NB4 (cell line): ENCODE data around the gene SEPTIN5.

Experiments used
- DNase-seq: peaks from one replicate; pipeline ENCODE4 v3.0.0; 2010; ENCODE audit warnings: low read depth
- H3K4me3 ChIP-seq: one replicate; pipeline ENCODE4 v1.5.1; 2011; ENCODE audit warnings: mild to moderate bottlenecking, low read depth, low read length, moderate library complexity
- MYC ChIP-seq: IDR thresholded peaks from 2 replicates; pipeline ENCODE4 v1.6.1; 2011; ENCODE audit warnings: low read depth, low read length
- POLR2A ChIP-seq: IDR thresholded peaks from 2 replicates; pipeline ENCODE4 v1.6.1; 2011; ENCODE audit warnings: mild to moderate bottlenecking; ENCODE audit not compliant: insufficient read length; ENCODE audit errors: extremely low read depth
- TF ChIP-seq, protein P1 (sequence below): IDR thresholded peaks from one replicate; pipeline ENCODE4 v1.5.1; 2012; ENCODE audit warnings: low read depth, low read length
- TF ChIP-seq, protein P2 (sequence below): IDR thresholded peaks from 2 replicates; pipeline ENCODE4 v1.6.1; 2011; ENCODE audit warnings: low read depth, low read length

The SEPTIN5 gene

DNA sequence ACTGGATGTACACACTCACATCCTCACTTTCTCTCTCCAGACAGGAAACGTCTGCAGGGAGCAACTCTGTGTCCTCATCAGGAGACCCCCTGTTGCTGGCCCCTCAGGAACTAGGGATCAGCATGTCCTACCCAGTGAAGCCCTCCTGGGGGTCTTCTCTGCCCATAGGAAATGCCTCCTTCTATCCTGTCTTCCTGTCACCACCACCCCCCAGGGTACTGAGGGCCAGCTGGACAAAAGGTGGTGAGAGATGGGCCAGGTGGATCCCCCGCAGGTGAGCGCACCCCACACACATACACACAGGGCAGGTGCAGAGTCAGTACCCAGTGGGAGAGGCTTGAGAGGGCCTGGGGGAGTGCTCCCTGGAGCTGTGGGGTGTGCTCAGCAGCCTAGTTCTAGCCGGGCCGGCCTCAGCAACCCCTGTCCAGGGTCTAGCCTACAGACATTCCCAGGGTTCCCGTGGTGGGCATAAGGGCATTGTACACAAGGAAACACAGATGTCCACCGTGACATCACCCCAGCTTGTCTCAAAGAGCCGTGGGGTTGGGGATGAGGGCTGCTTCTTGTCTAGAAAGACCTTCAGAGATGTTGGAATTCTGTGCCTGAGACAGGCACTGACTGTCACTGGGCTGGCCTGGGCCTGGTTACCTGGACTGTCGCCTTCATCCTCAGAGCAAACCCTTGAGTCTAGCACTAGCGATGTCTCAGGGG is 18.3 kb downstream of the SEPTIN5 start:
- no peak overlapping the region for H3K4me3 ChIP-seq
- TF ChIP-seq, protein P1, sequence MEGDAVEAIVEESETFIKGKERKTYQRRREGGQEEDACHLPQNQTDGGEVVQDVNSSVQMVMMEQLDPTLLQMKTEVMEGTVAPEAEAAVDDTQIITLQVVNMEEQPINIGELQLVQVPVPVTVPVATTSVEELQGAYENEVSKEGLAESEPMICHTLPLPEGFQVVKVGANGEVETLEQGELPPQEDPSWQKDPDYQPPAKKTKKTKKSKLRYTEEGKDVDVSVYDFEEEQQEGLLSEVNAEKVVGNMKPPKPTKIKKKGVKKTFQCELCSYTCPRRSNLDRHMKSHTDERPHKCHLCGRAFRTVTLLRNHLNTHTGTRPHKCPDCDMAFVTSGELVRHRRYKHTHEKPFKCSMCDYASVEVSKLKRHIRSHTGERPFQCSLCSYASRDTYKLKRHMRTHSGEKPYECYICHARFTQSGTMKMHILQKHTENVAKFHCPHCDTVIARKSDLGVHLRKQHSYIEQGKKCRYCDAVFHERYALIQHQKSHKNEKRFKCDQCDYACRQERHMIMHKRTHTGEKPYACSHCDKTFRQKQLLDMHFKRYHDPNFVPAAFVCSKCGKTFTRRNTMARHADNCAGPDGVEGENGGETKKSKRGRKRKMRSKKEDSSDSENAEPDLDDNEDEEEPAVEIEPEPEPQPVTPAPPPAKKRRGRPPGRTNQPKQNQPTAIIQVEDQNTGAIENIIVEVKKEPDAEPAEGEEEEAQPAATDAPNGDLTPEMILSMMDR, result no peak
- TF ChIP-seq, protein P2, sequence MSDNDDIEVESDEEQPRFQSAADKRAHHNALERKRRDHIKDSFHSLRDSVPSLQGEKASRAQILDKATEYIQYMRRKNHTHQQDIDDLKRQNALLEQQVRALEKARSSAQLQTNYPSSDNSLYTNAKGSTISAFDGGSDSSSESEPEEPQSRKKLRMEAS, result no peak
- TF ChIP-seq POLR2A (no peak), MYC (no peak)
- DNase-seq, result no peak

DNA sequence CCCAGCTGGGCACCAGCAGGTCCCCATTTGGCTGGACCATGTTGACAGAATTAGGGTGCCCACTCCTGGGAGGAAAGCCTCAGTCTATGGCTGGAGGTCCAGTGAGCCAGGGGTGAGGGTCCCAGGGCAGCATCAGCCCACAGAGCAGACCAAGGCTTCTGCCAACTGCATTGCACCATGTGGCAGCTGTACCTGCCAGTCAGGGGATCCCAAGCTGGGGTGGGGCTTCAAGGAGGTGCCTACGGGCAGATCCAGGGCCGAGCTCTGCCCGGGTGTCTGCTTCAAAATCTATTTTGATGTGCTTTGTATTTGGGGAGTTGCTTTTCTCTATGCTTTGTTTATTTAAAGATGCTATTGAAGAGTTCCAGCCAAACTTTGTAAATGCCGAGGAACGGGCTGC is 19.5 kb downstream of the SEPTIN5 start:
- DNase-seq, result no peak
- no peak overlapping the region for H3K4me3 ChIP-seq
- TF ChIP-seq, protein P2, result no peak
- TF ChIP-seq POLR2A, result no peak
- no peak for TF ChIP-seq MYC
- TF ChIP-seq, protein P1, result no peak

DNA sequence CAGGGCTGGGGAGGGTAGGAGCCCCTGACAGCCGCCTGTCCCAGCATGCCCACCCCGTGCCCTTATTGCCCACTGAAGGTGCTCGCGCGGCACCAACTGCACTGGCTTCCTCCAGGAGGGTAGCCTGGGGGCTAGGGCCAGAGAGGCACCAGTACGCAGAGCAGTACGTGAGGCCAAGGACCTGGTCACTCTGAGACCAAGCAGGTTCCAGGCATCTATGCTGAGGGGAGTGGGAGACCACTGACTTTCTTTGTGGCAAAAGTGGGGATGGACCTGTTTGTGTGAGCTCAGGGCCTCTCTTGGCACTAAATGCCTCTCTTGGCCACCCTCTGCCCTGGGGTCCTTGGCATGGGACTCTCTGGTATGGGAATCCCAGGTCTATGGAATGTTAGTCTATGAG is 19.9 kb downstream of the SEPTIN5 start:
- DNase-seq, result no peak
- TF ChIP-seq, protein P2, result no peak
- TF ChIP-seq, protein P1, result no peak
- TF ChIP-seq POLR2A (no peak), MYC (no peak)
- no peak overlapping the region for H3K4me3 ChIP-seq

DNA sequence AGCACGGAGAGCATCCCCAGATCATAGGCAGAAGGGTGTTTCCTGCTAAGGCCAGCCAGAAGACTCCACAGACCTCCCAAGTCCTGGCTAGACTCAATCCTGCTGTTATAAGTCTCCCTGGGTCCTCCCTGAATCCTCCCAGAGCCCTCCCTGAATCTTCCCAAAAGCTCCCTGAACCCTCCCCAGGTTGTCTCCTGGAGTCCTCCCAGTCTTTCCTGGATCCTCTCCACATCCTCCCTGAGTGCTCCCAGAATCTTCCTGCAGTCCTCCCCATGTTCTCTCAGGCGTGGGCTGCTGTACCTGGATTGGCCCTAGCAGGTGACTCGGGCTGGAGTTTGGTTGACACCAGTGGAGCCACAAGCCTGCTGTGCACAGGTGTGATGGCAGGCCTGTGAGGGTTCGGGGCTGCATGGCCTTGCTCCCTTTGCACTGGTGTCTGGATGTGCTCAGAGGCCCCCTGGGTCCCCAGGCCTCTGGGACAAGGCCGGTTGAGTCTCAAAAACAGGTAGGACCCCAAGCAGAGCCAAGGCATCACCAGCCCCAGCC is 20.6 kb downstream of the SEPTIN5 start:
- DNase-seq, result no peak
- TF ChIP-seq POLR2A, result no peak
- TF ChIP-seq, protein P2, result no peak
- TF ChIP-seq, protein P1, result no peak
- no peak for TF ChIP-seq MYC
- H3K4me3 ChIP-seq, result no peak overlapping the region

DNA sequence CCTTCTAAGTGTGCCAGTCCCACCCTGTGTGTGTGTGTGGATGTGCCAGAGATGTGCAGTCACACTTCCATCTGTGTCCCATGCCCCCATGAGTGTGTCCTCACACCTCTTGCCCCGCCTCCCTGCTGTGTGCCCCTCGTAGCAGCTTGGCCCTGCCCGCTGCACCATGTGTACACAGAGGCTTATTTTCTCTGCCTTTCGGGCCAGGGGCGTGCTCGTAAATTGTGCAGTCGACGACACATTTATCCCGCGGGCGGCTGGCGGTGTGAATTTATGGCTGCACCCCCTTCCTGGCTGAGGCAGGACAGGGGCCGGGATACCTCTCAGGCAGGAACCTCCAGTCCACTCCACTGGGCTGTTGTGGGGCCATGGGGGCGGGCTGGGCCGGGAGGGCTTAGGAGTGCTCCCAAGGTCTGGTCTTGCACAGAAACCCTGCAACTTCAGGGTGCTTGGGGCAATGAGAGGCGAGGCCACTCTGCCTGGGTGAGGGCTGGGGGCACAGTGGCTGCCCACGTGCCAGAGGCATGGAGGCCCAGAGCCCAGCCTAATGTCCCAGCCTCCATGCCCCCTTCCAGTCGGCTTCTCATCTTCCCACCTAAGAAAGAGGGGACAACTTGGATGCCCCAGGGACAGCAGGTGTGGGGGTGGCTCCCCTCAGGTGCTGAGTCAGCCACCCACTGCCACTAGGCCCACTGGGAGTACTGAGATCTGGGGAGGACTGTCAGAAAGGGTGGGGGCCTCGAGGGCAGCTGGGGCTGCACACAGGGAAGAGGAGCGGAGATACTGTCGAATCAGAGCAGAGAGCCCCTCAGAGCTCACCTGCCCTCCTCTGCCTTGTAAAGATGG is 21.6 kb downstream of the SEPTIN5 start:
- DNase-seq, result no peak
- H3K4me3 ChIP-seq, result no peak overlapping the region
- TF ChIP-seq MYC, result no peak
- TF ChIP-seq, protein P2, result no peak
